Pancreas (tissue), 10 donors: ENCODE measurements around the gene DOCK4. TPM values are rescaled to one million over a fixed set of nuclear protein-coding genes. Genes with fewer than 3 reads are reported as not detected.

ENCODE experiments used
- ATAC-seq, 4 donors: fragments of 200-7000 bp; cut with Tn5 transposase; one replicate each; pipeline versions ENCODE4 v1.8.0 to v1.9.1; 2020; ENCODE audit warnings: mild to moderate bottlenecking in 4 of 4, moderate library complexity in 4 of 4
- DNase-seq, 6 donors: peaks; one replicate each; pipeline ENCODE4 v3.0.0-alpha.2; 2020
- FAIRE-seq: peaks from 2 replicates; lab custom pipeline; 2012; peaks lifted over from hg19 to GRCh38; lab: Jason Lieb, UNC
- H3K27ac ChIP-seq, 4 donors: fragments of 200-600 bp; sonication (generic); 1 replicate in 3 of 4; 2 replicates in 1 of 4; pipeline versions ENCODE4 v1.5.0 to v1.8.0; 2020
- H3K27me3 ChIP-seq, 4 donors: fragments of 200-600 bp; one replicate each; pipeline ENCODE4 v1.8.0; 2021
- H3K36me3 ChIP-seq, 3 donors: fragments of 200-600 bp; sonication (generic) in 1 of 3; one replicate each; pipeline versions ENCODE4 v1.5.0 to v1.8.0; 2020 to 2021
- H3K4me1 ChIP-seq, 3 donors: fragments of 200-600 bp; one replicate each; pipeline ENCODE4 v1.8.0; 2021
- H3K4me3 ChIP-seq, 4 donors: fragments of 200-600 bp; sonication (generic) in 2 of 4; one replicate each; pipeline versions ENCODE4 v1.5.0 to v1.8.0; 2020 to 2021
- H3K9me3 ChIP-seq, 4 donors: fragments of 200-600 bp; one replicate each; pipeline ENCODE4 v1.8.0; 2021
- CTCF ChIP-seq, 4 donors: fragments of 200-600 bp; sonication (generic) in 3 of 4; IDR thresholded peaks; one replicate each; pipeline versions ENCODE4 v1.5.0 to v1.8.0; 2021; ENCODE audit warnings: antibody characterized with exemption in 4 of 4
- WGBS, 2 donors: extraction: QIAGEN DNeasy Blood & Tissue Kit; methylation state at CpG; one replicate each; pipeline ENCODE4 v1.1.7; 2013; 5-methylcytosine and 5-hydroxymethylcytosine counted together
- intact Hi-C, 3 donors: fragments of 100-400 bp; cut with DNase I; formaldehyde crosslinking; loops; one replicate each; pipeline versions ENCODE4 v1.11.1 to v1.14.2; 2022
- polyA plus RNA-seq, 2 donors: library from polyadenylated mRNA; stranded (reverse); fragments of 200-250 nt; gene quantifications; one replicate each; pipeline ENCODE4 v1.2.3, GENCODE V29; 2013
- total RNA-seq, 6 donors: library from RNA; stranded (reverse); fragmentation: NEBNext Ultra II Directional in 4 of 6; extraction: Animal tissue kit (Norgen Biotek cat#: 25700) in 4 of 6; gene quantifications; one replicate each; pipeline versions ENCODE4 v1.2.1 to v1.2.4, GENCODE V29; 2021 to 2023
- donor health status: healthy with polysubstance abuse.
- donor health status: DM: no; HTN: no; CAD: no; lungs with moderate emphysema.
- donor health status: DM: no; HTN: no; CAD: no.
- donor health status: control.
- donor health status: control.
- donor health status: Bipolar disorder and iron deficiency.
- donor health status: DM: yes; HTN: yes; CAD: no.
- donor health status: DM: no; HTN: no; CAD: no.
- donor health status: DM: no; HTN: no; CAD: no.
- donor health status: DM: yes; HTN: yes; CAD: no.

DOCK4 gene
- total and polyA plus RNA-seq, 8 donors = 5.4 to 15.5 (median 6.1) TPM

- FAIRE-seq = no peak
Observed at GRCh38 chr7:111685349-111685748, 520.9 kb downstream of the DOCK4 start.

DNA sequence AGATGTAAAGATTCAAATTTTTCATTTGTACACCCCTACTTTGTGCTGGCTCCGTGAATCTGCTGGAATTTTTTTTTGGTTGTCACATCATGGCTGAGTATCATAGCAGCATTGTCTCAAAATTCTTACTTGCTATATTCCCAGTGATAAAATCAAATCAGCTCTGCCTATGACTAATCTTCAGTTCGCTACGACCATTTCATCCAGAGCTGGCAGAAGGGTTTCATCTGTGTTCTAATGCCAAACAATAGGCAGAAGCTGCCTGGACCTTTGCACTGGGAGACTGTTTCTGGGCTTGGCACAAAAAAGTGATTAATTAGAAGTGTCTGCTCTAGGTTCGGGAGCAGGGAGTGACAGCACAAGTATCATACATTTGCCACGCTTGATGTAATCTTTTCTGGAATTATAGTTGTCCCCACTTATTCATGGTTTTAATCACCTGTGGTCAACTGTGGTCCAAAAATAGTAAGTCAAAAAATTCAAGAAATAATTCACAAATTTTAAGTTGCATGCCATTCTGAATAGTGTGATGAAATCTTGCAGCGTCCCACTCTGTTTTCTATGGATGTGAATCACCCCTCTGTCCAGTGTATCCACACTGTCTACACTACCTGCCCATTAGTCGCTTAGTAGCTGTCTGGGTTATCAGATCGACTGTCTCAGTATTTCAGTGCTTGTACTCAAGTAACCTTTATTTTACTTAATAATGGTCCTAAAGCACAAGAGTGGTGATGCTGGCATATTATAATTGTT is 523.4 kb downstream of the DOCK4 start:
- Histone ChIP-seq H3K4me1 (no peaks in the 10 kb centered on the region), H3K27me3 (no peaks in the 10 kb centered on the region), H3K27ac (no peak overlapping the region), H3K36me3 (no peaks in the 10 kb centered on the region), H3K4me3 (no peak overlapping the region), H3K9me3 (no peaks in the 10 kb centered on the region)
- intact Hi-C loops = no loop called here
- 68 to 73% methylated on average over 8 of the region's 8 CpGs for WGBS, 2 donors
- TF ChIP-seq CTCF (IDR thresholded peaks at IDR 0.05) = no peak
- FAIRE-seq (no peak), ATAC-seq (no peak), DNase-seq (no peak)

More at GRCh38 chr7:111685349-111685748, 520.9 kb downstream of the DOCK4 start:
- no peaks in the 10 kb centered on the region for H3K36me3 ChIP-seq
- TF ChIP-seq CTCF (IDR thresholded peaks at IDR 0.05) = no peak
- no peaks in the 10 kb centered on the region for H3K27me3 ChIP-seq
- intact Hi-C loops = no loop called here
- no peaks in the 10 kb centered on the region for H3K4me1 ChIP-seq
- H3K9me3 ChIP-seq = no peaks in the 10 kb centered on the region
- H3K4me3 ChIP-seq = no peak overlapping the region
- ATAC-seq (no peak), DNase-seq (no peak)
- no peak overlapping the region for H3K27ac ChIP-seq

DNA sequence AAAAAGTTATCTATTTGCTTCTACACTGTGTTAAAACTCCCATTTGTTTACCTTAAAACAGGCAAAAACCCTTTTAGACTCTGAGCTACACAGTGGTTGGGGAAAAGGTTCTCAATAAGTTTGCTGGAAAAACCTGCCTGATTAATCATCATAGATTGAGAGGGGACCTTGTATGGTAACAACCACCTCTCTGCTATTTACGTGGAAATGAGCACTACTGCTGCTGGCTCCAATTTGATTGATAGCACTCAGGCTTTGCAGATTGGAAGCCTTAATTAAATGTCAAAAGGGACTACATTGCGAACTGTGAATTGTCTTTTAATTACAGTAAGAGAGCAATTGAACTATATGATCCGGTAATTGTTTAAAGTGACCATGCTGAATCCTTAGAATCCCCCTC is 525.0 kb downstream of the DOCK4 start:
- no peak for ATAC-seq
- no peak for FAIRE-seq
- H3K4me3 ChIP-seq = no peak overlapping the region
- no peaks in the 10 kb centered on the region for H3K36me3 ChIP-seq
- no peaks in the 10 kb centered on the region for H3K4me1 ChIP-seq
- no peak for TF ChIP-seq CTCF (IDR thresholded peaks at IDR 0.05)
- no peaks in the 10 kb centered on the region for H3K9me3 ChIP-seq
- no peaks in the 10 kb centered on the region for H3K27me3 ChIP-seq
- no peak for DNase-seq
- intact Hi-C loops = no loop called here
- WGBS, 2 donors = 77 to 84% methylated on average over 3 of the region's 3 CpGs
- H3K27ac ChIP-seq = no peak overlapping the region

DNA sequence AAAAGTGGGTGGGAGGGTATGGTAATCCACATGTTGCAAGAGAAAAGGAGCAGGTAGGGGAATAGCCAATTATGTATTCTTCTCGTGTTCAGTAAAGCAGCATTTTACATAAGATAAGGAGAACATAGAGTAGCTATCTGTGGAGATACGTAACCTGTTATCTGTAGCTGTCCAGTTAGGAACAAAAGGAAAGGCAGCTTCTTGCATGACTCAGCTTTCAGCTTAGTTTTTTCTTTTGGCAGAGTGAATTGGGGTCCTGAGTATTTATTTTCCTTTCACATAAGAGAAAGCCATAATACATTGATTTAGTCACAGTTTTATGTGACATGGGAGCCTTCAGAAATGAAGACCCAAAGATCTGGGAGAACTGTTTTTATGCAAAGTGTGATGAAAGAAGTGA is 527.2 kb downstream of the DOCK4 start:
- no peaks in the 10 kb centered on the region for H3K4me1 ChIP-seq
- H3K27ac ChIP-seq = no peak overlapping the region
- no peak for ATAC-seq
- H3K36me3 ChIP-seq = no peaks in the 10 kb centered on the region
- WGBS, 2 donors = 27 to 31% methylated on average over 2 of the region's 2 CpGs
- TF ChIP-seq CTCF (IDR thresholded peaks at IDR 0.05) = no peak
- intact Hi-C loops = no loop called here
- no peaks in the 10 kb centered on the region for H3K27me3 ChIP-seq
- H3K9me3 ChIP-seq = no peaks in the 10 kb centered on the region
- no peak for FAIRE-seq
- DNase-seq = no peak
- H3K4me3 ChIP-seq = no peak overlapping the region

DNA sequence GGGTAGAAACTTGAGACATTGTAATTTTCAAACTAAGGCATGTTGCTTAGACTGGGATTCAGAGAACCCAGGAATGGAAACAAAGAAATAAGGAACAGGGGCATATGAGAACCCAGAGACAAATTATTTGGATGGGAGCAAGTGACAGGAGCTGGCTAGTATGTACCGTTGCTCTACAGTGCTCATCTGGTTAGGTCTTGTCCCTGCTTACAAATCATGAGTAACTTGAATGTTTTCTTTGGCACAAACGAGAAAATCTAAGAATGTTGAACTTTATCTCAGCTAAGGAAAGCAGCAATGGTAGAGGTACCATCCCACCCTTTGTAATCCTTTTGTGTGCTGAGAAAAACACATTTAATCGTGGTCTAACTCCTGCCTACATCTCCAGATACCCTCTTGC is 527.9 kb downstream of the DOCK4 start:
- FAIRE-seq (no peak), ATAC-seq (no peak), DNase-seq (no peak)
- 41 to 42% methylated on average over 3 of the region's 3 CpGs for WGBS, 2 donors
- Histone ChIP-seq H3K27me3 (no peaks in the 10 kb centered on the region), H3K4me1 (no peaks in the 10 kb centered on the region), H3K9me3 (no peaks in the 10 kb centered on the region), H3K27ac (no peak overlapping the region), H3K4me3 (no peak overlapping the region), H3K36me3 (no peaks in the 10 kb centered on the region)
- TF ChIP-seq CTCF (IDR thresholded peaks at IDR 0.05) = no peak
- intact Hi-C loops = no loop called here
